Effector CD4-positive, alpha-beta T cell (primary cell): Measurements from ENCODE around the gene HELB.
"Not testable (repeated sequence)": the region's sequence is repeated elsewhere in the genome, so short reads cannot be mapped to it uniquely, and the experiment has no call there.

ENCODE experiments used
- DNase-seq: peaks from one replicate; pipeline ENCODE4 v3.0.0-alpha.2; 2020

HELB gene

GRCh38 chr12:66303316-66303804, 1.1 kb downstream of the HELB start:
- not testable (repeated sequence) for DNase-seq

GRCh38 chr12:66304296-66304900, 2.1 kb downstream of the HELB start:
- no peak for DNase-seq

- DNase-seq: no peak
These were observed 7.3 kb downstream of the HELB start for GRCh38 chr12:66309606-66310005.

- no peak for DNase-seq
These were observed 9.9 kb downstream of the HELB start for GRCh38 chr12:66312189-66312588.

- DNase-seq: no peak
These were observed 12.0 kb downstream of the HELB start for GRCh38 chr12:66314278-66314677.

GRCh38 chr12:66319266-66319954, 17.1 kb downstream of the HELB start:
- DNase-seq: no peak

GRCh38 chr12:66320996-66321395, 18.7 kb downstream of the HELB start:
- no peak for DNase-seq

GRCh38 chr12:66321435-66321834, 19.1 kb downstream of the HELB start:
- DNase-seq: no peak

- no peak for DNase-seq
These were observed 20.7 kb downstream of the HELB start for GRCh38 chr12:66323017-66323416.

GRCh38 chr12:66329941-66330340, 27.6 kb downstream of the HELB start:
- no peak for DNase-seq

GRCh38 chr12:66331016-66331415, 28.7 kb downstream of the HELB start:
- DNase-seq: no peak

GRCh38 chr12:66331814-66332213, 29.5 kb downstream of the HELB start:
- no peak for DNase-seq

- DNase-seq: no peak
These were observed 33.5 kb downstream of the HELB start for GRCh38 chr12:66335746-66336145.

GRCh38 chr12:66337381-66338010, 35.2 kb downstream of the HELB start:
- no peak for DNase-seq

- no peak for DNase-seq
These were observed 37.8 kb downstream of the HELB start for GRCh38 chr12:66340131-66340530.

GRCh38 chr12:66341126-66341525, 38.8 kb downstream of the HELB start:
- DNase-seq: no peak

- DNase-seq: no peak
These were observed 42.9 kb downstream of the HELB start for GRCh38 chr12:66345212-66345611.

- no peak for DNase-seq
These were observed 43.7 kb downstream of the HELB start for GRCh38 chr12:66345956-66346355.

GRCh38 chr12:66351301-66351700, 49.0 kb downstream of the HELB start:
- no peak for DNase-seq

GRCh38 chr12:66352197-66352596, 49.9 kb downstream of the HELB start:
- no peak for DNase-seq

GRCh38 chr12:66352899-66353298, 50.6 kb downstream of the HELB start:
- no peak for DNase-seq

- no peak for DNase-seq
These were observed 52.0 kb downstream of the HELB start for GRCh38 chr12:66354291-66354690.

GRCh38 chr12:66359300-66359699, 57.0 kb downstream of the HELB start:
- no peak for DNase-seq

- no peak for DNase-seq
These were observed 59.4 kb downstream of the HELB start for GRCh38 chr12:66361703-66362102.
